H9 (cell line): Measurements from ENCODE around the gene RALY. TPM values are rescaled to one million over a fixed set of nuclear protein-coding genes. Genes with fewer than 3 reads are reported as not detected.

ENCODE experiments used
- DNase-seq: peaks from one replicate; pipeline ENCODE4 v3.0.0-alpha.2; 2017
- H2AFZ ChIP-seq: one replicate; pipeline ENCODE4 v1.6.1; 2013; ENCODE audit warnings: mild to moderate bottlenecking, low read length, control low read depth, moderate library complexity
- H2AK5ac ChIP-seq: 2 replicates; pipeline ENCODE4 v1.6.1; 2013; ENCODE audit warnings: low read length, control low read depth, mixed read lengths; ENCODE audit not compliant: insufficient read length
- H2BK120ac ChIP-seq: one replicate; pipeline ENCODE4 v1.6.1; 2013; ENCODE audit warnings: low read depth, mild to moderate bottlenecking, low read length, control low read depth, inconsistent platforms; ENCODE audit not compliant: poor library complexity, severe bottlenecking
- H2BK12ac ChIP-seq: 2 replicates; pipeline ENCODE4 v1.6.1; 2013; ENCODE audit warnings: low read length, control low read depth, mixed read lengths, low read depth; ENCODE audit not compliant: insufficient read length
- H2BK15ac ChIP-seq: 2 replicates; pipeline ENCODE4 v1.6.1; 2013; ENCODE audit warnings: low read depth, low read length, control low read depth
- H2BK20ac ChIP-seq: one replicate; pipeline ENCODE4 v1.6.1; 2013; ENCODE audit warnings: low read depth, mild to moderate bottlenecking, low read length, control low read depth, inconsistent platforms; ENCODE audit not compliant: poor library complexity, severe bottlenecking
- H2BK5ac ChIP-seq: 2 replicates; pipeline ENCODE4 v1.6.1; 2013; ENCODE audit warnings: low read length, control low read depth, mixed read lengths; ENCODE audit not compliant: insufficient read length
- H3K14ac ChIP-seq: 2 replicates; pipeline ENCODE4 v1.6.1; 2013; ENCODE audit warnings: low read length, control low read depth; ENCODE audit not compliant: insufficient read depth
- H3K18ac ChIP-seq: 2 replicates; pipeline ENCODE4 v1.6.1; 2013; ENCODE audit warnings: low read depth, mild to moderate bottlenecking, mixed read lengths, low read length, control low read depth; ENCODE audit not compliant: insufficient read length
- H3K23ac ChIP-seq: 2 replicates; pipeline ENCODE4 v1.6.1; 2013; ENCODE audit warnings: low read length, control low read depth, mixed read lengths, low read depth; ENCODE audit not compliant: insufficient read length
- H3K23me2 ChIP-seq: 2 replicates; pipeline ENCODE4 v1.6.1; 2013; ENCODE audit warnings: low read depth, mild to moderate bottlenecking, mixed read lengths, low read length, control low read depth; ENCODE audit not compliant: insufficient read length, poor library complexity, severe bottlenecking
- H3K27ac ChIP-seq: 2 replicates; pipeline ENCODE4 v1.5.1; 2013; ENCODE audit warnings: low read length, control low read depth, mixed read lengths, low read depth; ENCODE audit not compliant: insufficient read length
- H3K27me3 ChIP-seq: 2 replicates; pipeline ENCODE4 v1.6.1; 2013; ENCODE audit warnings: low read length, control low read depth, inconsistent platforms; ENCODE audit not compliant: insufficient read depth
- H3K4ac ChIP-seq: 2 replicates; pipeline ENCODE4 v1.6.1; 2013; ENCODE audit warnings: low read depth, mild to moderate bottlenecking, control low read depth, inconsistent platforms, low read length, moderate library complexity
- H3K4me1 ChIP-seq: 2 replicates; pipeline ENCODE4 v1.6.1; 2013; ENCODE audit warnings: low read length, control low read depth, inconsistent platforms; ENCODE audit not compliant: insufficient read depth
- H3K4me2 ChIP-seq: 2 replicates; pipeline ENCODE4 v1.6.1; 2013; ENCODE audit warnings: low read length, control low read depth, mixed read lengths; ENCODE audit not compliant: insufficient read length, insufficient read depth
- H3K56ac ChIP-seq: 2 replicates; pipeline ENCODE4 v1.6.1; 2013; ENCODE audit warnings: low read depth, mild to moderate bottlenecking, mixed read lengths, low read length, control low read depth; ENCODE audit not compliant: insufficient read length
- H3K79me1 ChIP-seq: 2 replicates; pipeline ENCODE4 v1.6.1; 2013; ENCODE audit warnings: low read depth, mild to moderate bottlenecking, moderate library complexity, low read length, control low read depth, inconsistent platforms; ENCODE audit not compliant: insufficient read depth, poor library complexity, severe bottlenecking
- H3K79me2 ChIP-seq: 2 replicates; pipeline ENCODE4 v1.6.1; 2013; ENCODE audit warnings: low read length, control low read depth, inconsistent platforms; ENCODE audit not compliant: insufficient read depth
- H3K9ac ChIP-seq: 2 replicates; pipeline ENCODE4 v1.6.1; 2013; ENCODE audit warnings: low read length, control low read depth, mixed read lengths; ENCODE audit not compliant: insufficient read length; ENCODE audit errors: extremely low read depth
- H3K9me3 ChIP-seq: one replicate; pipeline ENCODE4 v1.6.1; 2013; ENCODE audit warnings: low read depth, low read length, inconsistent platforms; ENCODE audit not compliant: control insufficient read depth
- H3T11ph ChIP-seq: one replicate; pipeline ENCODE4 v1.6.1; 2013; ENCODE audit warnings: mild to moderate bottlenecking, low read length, control low read depth, inconsistent platforms
- H4K20me1 ChIP-seq: one replicate; pipeline ENCODE4 v1.6.1; 2013; ENCODE audit not compliant: control insufficient read depth, insufficient read length, insufficient read depth
- H4K5ac ChIP-seq: 2 replicates; pipeline ENCODE4 v1.6.1; 2013; ENCODE audit warnings: low read depth, mild to moderate bottlenecking, mixed read lengths, low read length, control low read depth; ENCODE audit not compliant: insufficient read length
- H4K8ac ChIP-seq: replicated peaks from 2 replicates; pipeline ENCODE4 v1.6.1; 2013; ENCODE audit warnings: low read length, control low read depth, mixed read lengths, low read depth; ENCODE audit not compliant: insufficient read length
- H4K91ac ChIP-seq: 2 replicates; pipeline ENCODE4 v1.6.1; 2013; ENCODE audit warnings: low read depth, mild to moderate bottlenecking, moderate library complexity, mixed read lengths, low read length, control low read depth; ENCODE audit not compliant: insufficient read length
- H3K27ac Mint-ChIP-seq, 3 experiments: 2 replicates in 2 of 3; 3 replicates in 1 of 3; pipeline ENCODE4 v1.8.0; 2020 to 2021; ENCODE audit warnings: mixed read lengths in 3 of 3, mild to moderate bottlenecking in 1 of 3, moderate library complexity in 1 of 3
- H3K27me3 Mint-ChIP-seq: 2 replicates; pipeline ENCODE4 v1.8.0; 2021; ENCODE audit warnings: low read depth, mild to moderate bottlenecking, moderate library complexity, mixed read lengths
- H3K36me3 Mint-ChIP-seq, 3 experiments: 2 replicates in 2 of 3; 3 replicates in 1 of 3; pipeline ENCODE4 v1.8.0; 2020 to 2021; ENCODE audit warnings: low read depth in 3 of 3, mixed read lengths in 3 of 3; ENCODE audit not compliant: insufficient read depth in 1 of 3
- H3K4me1 Mint-ChIP-seq, 2 experiments: 2 replicates each; pipeline ENCODE4 v1.8.0; 2020; ENCODE audit warnings: mixed read lengths in 2 of 2
- H3K4me3 Mint-ChIP-seq, 2 experiments: 2 replicates in 1 of 2; 3 replicates in 1 of 2; pipeline ENCODE4 v1.8.0; 2020 to 2021; ENCODE audit warnings: mild to moderate bottlenecking in 2 of 2, mixed read lengths in 2 of 2, moderate library complexity in 1 of 2
- H3K9me3 Mint-ChIP-seq, 2 experiments: 2 replicates in 1 of 2; 3 replicates in 1 of 2; pipeline ENCODE4 v1.8.0; 2020; ENCODE audit warnings: mild to moderate bottlenecking in 2 of 2, mixed read lengths in 2 of 2, moderate library complexity in 1 of 2
- WGBS: extraction: QIAGEN DNeasy Blood & Tissue Kit; methylation state at CpG from one replicate; pipeline ENCODE4 v1.1.7; 2013; ENCODE audit warnings: missing lambda C conversion rate, low lambda C conversion rate, mixed read lengths; ENCODE audit not compliant: insufficient read length; ENCODE audit errors: extremely low coverage; 5-methylcytosine and 5-hydroxymethylcytosine counted together
- total RNA-seq: library from RNA; stranded (reverse); gene quantifications from 2 replicates; pipeline ENCODE4 v1.2.1, GENCODE V29; 2021
- TF ChIP-seq, protein P1 (sequence below): fragments of 200-600 bp; sonication (generic); conservative IDR thresholded peaks from 3 replicates; pipeline ENCODE4 v1.8.0; 2021; ENCODE audit warnings: antibody characterized with exemption, mild to moderate bottlenecking

RALY gene
- total RNA-seq, 1 experiment from 2014 or later: 199 TPM

DNA sequence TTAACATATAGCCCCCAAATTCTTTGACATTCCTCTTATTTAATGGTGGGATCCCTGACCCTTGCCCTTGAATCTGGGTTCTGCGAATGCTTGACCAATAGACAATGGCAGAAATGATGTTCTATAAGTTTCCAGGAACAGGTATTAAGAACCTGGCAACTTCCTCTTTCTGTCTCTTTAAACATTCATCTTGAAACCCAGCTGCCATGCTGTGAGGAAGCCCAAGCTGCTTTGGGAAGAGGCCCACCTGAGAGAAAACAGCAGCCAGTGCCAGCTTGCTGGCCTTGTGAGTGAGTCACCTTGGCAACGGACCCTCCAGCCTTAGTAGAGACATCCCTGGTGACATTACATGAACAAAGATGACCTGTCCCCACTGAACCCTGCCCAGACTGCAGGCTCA, 45.2 kb upstream of the RALY start:
- Histone ChIP-seq H3K9ac (no peak overlapping the region), H3K23ac (no peak overlapping the region), H3K79me2 (no peaks in the 10 kb centered on the region), H2BK15ac (no peak overlapping the region), H2AFZ (no peak overlapping the region), H2BK120ac (no peak overlapping the region), H3K14ac (no peak overlapping the region), H3K9me3 (no peaks in the 10 kb centered on the region), H3K79me1 (no peaks in the 10 kb centered on the region), H4K91ac (no peak overlapping the region), H3K4me2 (no peak overlapping the region), H4K5ac (no peak overlapping the region), H3K18ac (no peak overlapping the region), H3K27ac (no peak overlapping the region), H2AK5ac (no peak overlapping the region), H2BK12ac (no peak overlapping the region), H4K8ac (no peak overlapping the region), H4K20me1 (no peaks in the 10 kb centered on the region), H3K27me3 (no peaks in the 10 kb centered on the region), H3K23me2 (no peaks in the 10 kb centered on the region), H3K4ac (no peak overlapping the region), H2BK20ac (no peak overlapping the region), H3K56ac (no peak overlapping the region), H2BK5ac (no peak overlapping the region), H3T11ph (no peak overlapping the region), H3K4me1 (no peaks in the 10 kb centered on the region)
- no peak overlapping the region for H3K4me3 Mint-ChIP-seq
- H3K4me1 Mint-ChIP-seq: 0 out of 4 replicates have a peak, but pooled peaks cover 3 to 6% of the 10 kb centered on the region in 2 experiments
- TF ChIP-seq, protein P1, sequence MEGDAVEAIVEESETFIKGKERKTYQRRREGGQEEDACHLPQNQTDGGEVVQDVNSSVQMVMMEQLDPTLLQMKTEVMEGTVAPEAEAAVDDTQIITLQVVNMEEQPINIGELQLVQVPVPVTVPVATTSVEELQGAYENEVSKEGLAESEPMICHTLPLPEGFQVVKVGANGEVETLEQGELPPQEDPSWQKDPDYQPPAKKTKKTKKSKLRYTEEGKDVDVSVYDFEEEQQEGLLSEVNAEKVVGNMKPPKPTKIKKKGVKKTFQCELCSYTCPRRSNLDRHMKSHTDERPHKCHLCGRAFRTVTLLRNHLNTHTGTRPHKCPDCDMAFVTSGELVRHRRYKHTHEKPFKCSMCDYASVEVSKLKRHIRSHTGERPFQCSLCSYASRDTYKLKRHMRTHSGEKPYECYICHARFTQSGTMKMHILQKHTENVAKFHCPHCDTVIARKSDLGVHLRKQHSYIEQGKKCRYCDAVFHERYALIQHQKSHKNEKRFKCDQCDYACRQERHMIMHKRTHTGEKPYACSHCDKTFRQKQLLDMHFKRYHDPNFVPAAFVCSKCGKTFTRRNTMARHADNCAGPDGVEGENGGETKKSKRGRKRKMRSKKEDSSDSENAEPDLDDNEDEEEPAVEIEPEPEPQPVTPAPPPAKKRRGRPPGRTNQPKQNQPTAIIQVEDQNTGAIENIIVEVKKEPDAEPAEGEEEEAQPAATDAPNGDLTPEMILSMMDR: no peak
- peaks cover 0 to 3% (median 0%) of the 10 kb centered on the region in 3 experiments; a peak in 2 of 7 replicates for H3K36me3 Mint-ChIP-seq
- DNase-seq: no peak
- WGBS: no CpG with 5 or more reads among the region's 2 CpGs
- peaks cover 9 to 15% of the 10 kb centered on the region in 2 experiments for H3K9me3 Mint-ChIP-seq
- H3K27ac Mint-ChIP-seq: no peak overlapping the region
- peaks cover 4% of the 10 kb centered on the region for H3K27me3 Mint-ChIP-seq
